OCI-LY3 (cell line): ENCODE measurements around the gene C1QTNF1.

Source experiments
- EZH2phosphoT487 ChIP-seq: fragments of 200-600 bp; shearing (Covaris generic); IDR thresholded peaks from 2 replicates; pipeline ENCODE4 v1.6.1; 2018; ENCODE audit warnings: antibody characterized with exemption, mixed run types, low read depth
- TF ChIP-seq, protein P1 (sequence below): fragments of 200-600, 300-600 bp; sonication (generic); IDR thresholded peaks from 2 replicates; pipeline ENCODE4 v1.5.1; 2014; ENCODE audit warnings: antibody characterized with exemption, low read length, low read depth

DNA sequence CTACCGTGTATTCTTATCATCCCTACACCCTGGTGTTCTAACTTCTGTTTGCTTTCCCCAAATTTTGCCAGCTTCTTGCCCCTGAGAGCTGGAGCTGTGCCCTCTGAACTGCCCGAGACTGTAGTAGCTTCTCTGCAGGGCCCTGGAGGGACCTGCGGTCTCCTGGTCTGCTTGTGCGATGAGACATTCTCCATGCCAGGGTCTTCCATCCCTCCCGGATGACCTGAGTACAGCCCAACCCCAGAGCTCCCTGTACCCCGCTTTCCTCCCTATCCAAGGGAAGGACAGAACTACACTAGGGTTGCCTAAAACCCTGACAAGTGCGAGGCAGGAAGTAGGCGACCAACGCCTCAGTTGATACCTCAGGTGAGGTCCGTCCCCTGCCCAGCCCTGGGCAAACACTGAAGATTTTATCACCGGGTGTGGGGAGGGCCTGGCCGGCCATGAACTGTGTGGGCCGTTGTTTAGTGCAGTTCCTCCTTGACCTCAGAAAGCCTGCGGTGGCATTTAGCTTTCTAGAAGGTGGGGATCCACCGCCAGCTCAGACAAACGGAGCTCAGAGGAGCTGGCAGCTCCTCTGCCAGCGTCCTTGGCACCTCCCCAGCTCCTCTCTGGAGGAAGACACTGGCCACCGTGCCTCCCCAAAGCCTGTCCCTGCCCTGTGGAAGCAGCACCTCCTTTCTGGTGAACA lies 28.1 kb upstream of the C1QTNF1 start:
- TF ChIP-seq, protein P1, sequence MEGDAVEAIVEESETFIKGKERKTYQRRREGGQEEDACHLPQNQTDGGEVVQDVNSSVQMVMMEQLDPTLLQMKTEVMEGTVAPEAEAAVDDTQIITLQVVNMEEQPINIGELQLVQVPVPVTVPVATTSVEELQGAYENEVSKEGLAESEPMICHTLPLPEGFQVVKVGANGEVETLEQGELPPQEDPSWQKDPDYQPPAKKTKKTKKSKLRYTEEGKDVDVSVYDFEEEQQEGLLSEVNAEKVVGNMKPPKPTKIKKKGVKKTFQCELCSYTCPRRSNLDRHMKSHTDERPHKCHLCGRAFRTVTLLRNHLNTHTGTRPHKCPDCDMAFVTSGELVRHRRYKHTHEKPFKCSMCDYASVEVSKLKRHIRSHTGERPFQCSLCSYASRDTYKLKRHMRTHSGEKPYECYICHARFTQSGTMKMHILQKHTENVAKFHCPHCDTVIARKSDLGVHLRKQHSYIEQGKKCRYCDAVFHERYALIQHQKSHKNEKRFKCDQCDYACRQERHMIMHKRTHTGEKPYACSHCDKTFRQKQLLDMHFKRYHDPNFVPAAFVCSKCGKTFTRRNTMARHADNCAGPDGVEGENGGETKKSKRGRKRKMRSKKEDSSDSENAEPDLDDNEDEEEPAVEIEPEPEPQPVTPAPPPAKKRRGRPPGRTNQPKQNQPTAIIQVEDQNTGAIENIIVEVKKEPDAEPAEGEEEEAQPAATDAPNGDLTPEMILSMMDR = no peak
- TF ChIP-seq EZH2phosphoT487 = no peak
